ENCODE data around the gene DRP2. TPM values are rescaled to one million over a fixed set of nuclear protein-coding genes. Genes with fewer than 3 reads are reported as not detected.

DRP2 gene
- total RNA-seq, 2 donors from 2014 or later: 0.37 to 1.1 TPM

DNA sequence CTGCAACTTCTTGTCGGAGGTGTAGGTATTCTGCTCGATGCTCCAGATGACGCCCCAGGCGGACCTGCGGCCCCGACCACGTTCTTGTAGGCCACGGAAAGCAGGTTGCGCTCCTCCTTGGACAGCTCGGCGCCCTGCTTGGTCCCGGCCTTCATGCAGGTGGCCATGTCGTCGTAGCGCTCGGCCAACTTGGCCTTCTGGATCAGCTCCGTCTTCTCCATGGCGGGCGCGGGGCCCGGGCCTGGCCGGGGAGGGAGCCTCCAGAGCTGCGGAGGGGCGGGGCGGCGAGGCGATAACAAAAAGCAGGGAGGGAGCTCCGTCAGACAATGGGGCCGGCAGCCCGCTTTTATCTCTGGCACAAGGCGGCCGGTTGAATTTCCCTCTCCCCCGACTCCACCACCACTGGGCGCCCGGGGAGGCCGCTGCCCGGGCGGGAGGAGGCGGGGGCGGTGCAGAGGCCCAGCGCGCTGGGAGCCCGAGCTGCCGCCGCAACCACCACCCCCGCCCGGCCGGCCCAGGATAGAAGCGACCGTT lies 28.3 kb upstream of the DRP2 start:
- Histone ChIP-seq H3K27me3 (peaks cover 8% of the 10 kb centered on the region), H3K4me1 (no peaks in the 10 kb centered on the region), H3K4me3 (no peak overlapping the region), H3K36me3 (no peaks in the 10 kb centered on the region), H3K9me3 (no peaks in the 10 kb centered on the region), H3K9ac (ENCODE audit: low read depth in 2 of 2, low read length in 2 of 2) (no peak overlapping the region), H3K27ac (no peak overlapping the region)
- TF ChIP-seq CTCF (IDR thresholded peaks at IDR 0.05): no peak
- intact Hi-C loops (cut with DNase I): no loop called here
- no peak for DNase-seq

- Histone ChIP-seq H3K27ac (no peak overlapping the region), H3K4me3 (no peak overlapping the region), H3K9me3 (no peaks in the 10 kb centered on the region), H3K9ac (ENCODE audit: low read depth in 2 of 2, low read length in 2 of 2) (no peak overlapping the region), H3K4me1 (no peaks in the 10 kb centered on the region), H3K36me3 (no peaks in the 10 kb centered on the region), H3K27me3 (peaks cover 8% of the 10 kb centered on the region)
- no peak for DNase-seq
- no peak for TF ChIP-seq CTCF (IDR thresholded peaks at IDR 0.05)
- intact Hi-C loops (cut with DNase I): no loop called here
Observed at GRCh38 chrX:101195442-101196173, 24.0 kb upstream of the DRP2 start.

DNA sequence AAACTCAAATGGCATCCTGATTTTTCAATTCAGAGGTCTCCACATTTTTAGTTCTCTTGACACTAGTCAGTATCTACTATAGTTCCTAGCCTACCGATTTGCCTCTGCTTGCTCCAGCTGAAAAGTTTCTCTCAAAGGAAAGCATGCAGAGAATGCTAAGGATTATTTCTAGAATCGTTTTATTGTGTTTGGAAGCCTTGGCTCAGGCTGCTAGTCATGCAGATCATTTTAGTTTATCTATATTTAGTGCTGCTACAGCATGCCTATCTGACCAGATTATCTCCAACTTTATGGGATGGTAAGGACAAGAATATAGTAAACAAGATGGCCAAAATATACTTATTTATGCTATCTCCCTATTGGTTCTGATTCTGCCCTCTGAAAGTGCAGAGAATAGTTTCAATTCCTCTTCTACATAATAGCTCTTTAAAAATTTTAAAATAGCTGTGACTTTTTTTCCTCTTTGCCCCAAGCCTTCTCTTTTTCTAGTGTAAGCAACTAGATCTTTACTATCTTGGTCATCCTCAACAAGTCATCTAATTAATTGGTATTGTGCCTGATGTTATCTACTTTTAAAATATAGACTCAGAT lies 15.7 kb upstream of the DRP2 start:
- H3K9ac ChIP-seq (ENCODE audit: low read depth in 2 of 2, low read length in 2 of 2): no peak overlapping the region
- no peaks in the 10 kb centered on the region for H3K4me1 ChIP-seq
- no peaks in the 10 kb centered on the region for H3K36me3 ChIP-seq
- no peaks in the 10 kb centered on the region for H3K9me3 ChIP-seq
- intact Hi-C loops (cut with DNase I): loop anchor here (10.0 kb wide), 1 partner anchor 309 kb away; no protein-coding TSS in a partner anchor
- H3K4me3 ChIP-seq: no peak overlapping the region
- H3K27ac ChIP-seq: no peak overlapping the region
- no peak for TF ChIP-seq CTCF (IDR thresholded peaks at IDR 0.05)
- H3K27me3 ChIP-seq: no peaks in the 10 kb centered on the region
- no peak for DNase-seq

DNA sequence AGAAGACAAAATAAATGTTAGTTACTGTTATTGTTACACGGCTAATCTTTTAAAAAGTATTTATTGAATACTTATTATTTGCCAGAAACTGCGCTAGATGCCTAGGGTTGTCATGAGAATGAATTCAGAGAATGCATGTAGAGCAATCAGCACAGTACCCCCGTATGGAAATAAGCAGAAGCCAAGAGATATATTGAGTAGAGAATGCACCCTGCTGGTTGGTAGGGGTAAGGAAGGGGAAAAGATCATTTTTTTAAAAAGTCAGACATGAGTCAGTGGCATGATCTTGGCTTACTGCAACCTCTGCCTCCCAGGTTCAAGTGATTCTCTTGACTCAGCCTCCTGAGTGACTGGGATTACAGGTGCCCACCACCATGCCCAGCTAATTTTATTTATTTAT lies 13.1 kb upstream of the DRP2 start:
- intact Hi-C loops (cut with DNase I): loop anchor here (10.0 kb wide), 1 partner anchor 312 kb away; no protein-coding TSS in a partner anchor
- Histone ChIP-seq H3K27me3 (no peaks in the 10 kb centered on the region), H3K27ac (no peak overlapping the region), H3K4me3 (no peak overlapping the region), H3K4me1 (no peaks in the 10 kb centered on the region), H3K36me3 (no peaks in the 10 kb centered on the region), H3K9ac (ENCODE audit: low read depth in 2 of 2, low read length in 2 of 2) (no peak overlapping the region), H3K9me3 (no peaks in the 10 kb centered on the region)
- no peak for DNase-seq
- TF ChIP-seq CTCF (IDR thresholded peaks at IDR 0.05): no peak

DNA sequence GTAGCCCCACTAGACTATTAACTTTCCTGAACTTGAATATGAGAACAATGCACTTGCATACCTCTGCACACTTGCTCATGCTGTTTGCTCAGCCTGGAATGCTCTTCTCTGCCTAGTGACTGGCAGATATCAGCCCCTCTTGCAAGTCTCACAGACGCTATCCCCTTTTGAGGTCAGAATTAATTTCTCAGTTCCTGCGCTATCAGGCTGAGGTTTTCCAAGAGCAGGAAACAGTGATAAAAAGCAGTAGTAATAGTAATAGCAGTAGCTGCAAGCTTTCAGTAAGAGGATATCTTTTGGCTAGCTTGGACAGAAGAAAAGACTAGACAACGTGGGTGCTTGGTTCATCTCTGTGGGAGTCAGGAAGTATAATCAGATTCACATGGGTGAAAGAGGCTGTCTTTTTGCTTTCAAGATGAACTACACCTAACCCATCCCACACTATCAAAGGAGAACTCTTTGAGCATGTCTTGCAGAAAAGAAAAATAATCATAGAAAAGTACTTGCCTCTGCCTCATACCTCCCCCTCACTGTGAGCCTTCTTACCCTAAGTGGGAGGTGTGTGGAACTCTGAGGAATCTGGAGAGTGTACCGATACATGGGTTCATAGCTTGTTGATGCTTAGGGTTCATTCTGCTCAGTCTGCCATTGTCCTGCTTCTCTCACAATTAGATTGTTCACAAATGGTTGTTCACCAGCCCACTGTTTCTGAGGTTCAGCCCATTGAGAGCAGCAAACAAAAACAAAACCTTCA lies 11.3 kb upstream of the DRP2 start:
- no peaks in the 10 kb centered on the region for H3K9me3 ChIP-seq
- H3K9ac ChIP-seq (ENCODE audit: low read depth in 2 of 2, low read length in 2 of 2): no peak overlapping the region
- intact Hi-C loops (cut with DNase I): loop anchor here (10.0 kb wide), 1 partner anchor 314 kb away; no protein-coding TSS in a partner anchor
- H3K4me3 ChIP-seq: no peak overlapping the region
- no peak for DNase-seq
- no peaks in the 10 kb centered on the region for H3K36me3 ChIP-seq
- no peak overlapping the region for H3K27ac ChIP-seq
- no peaks in the 10 kb centered on the region for H3K27me3 ChIP-seq
- no peaks in the 10 kb centered on the region for H3K4me1 ChIP-seq
- no peak for TF ChIP-seq CTCF (IDR thresholded peaks at IDR 0.05)
